HEK293T (cell line): ENCODE data around the gene FADS6.

Source experiments
- CTCF ChIA-PET: fragments of 350-600 bp; formaldehyde crosslinking; extraction: SDS; loops from one replicate; lab custom pipeline; 2021; ENCODE audit warnings: antibody characterized with exemption, inconsistent platforms; lab: Yijun Ruan, JAX
- POLR2A ChIA-PET: fragments of 350-600 bp; formaldehyde crosslinking; extraction: SDS; loops from one replicate; lab custom pipeline; 2020; ENCODE audit warnings: antibody characterized with exemption, inconsistent platforms; lab: Yijun Ruan, JAX
- DNase-seq: peaks from one replicate; pipeline ENCODE4 v3.0.0; 2012; ENCODE audit warnings: mixed read lengths; ENCODE audit errors: extremely low spot score
- ARNT ChIP-seq: fragments of 450-650 bp; IDR thresholded peaks from 2 replicates; pipeline ENCODE4 v1.6.1; 2017; ENCODE audit warnings: mild to moderate bottlenecking
- BHLHE40 ChIP-seq: fragments of 450-650 bp; IDR thresholded peaks from 2 replicates; pipeline ENCODE4 v1.6.1; 2016; ENCODE audit warnings: mild to moderate bottlenecking, moderate library complexity, borderline replicate concordance
- CTBP1 ChIP-seq: fragments of 450-650 bp; IDR thresholded peaks from 2 replicates; pipeline ENCODE4 v1.6.1; 2016; ENCODE audit warnings: borderline replicate concordance
- ELF4 ChIP-seq: fragments of 450-650 bp; IDR thresholded peaks from 2 replicates; pipeline ENCODE4 v1.6.1; 2017; ENCODE audit warnings: antibody characterized with exemption
- FOXA1 ChIP-seq: fragments of 450-650 bp; IDR thresholded peaks from 2 replicates; pipeline ENCODE4 v1.6.1; 2016; ENCODE audit warnings: mild to moderate bottlenecking
- FOXK2 ChIP-seq: fragments of 450-650 bp; IDR thresholded peaks from 2 replicates; pipeline ENCODE4 v1.6.1; 2016; ENCODE audit warnings: mild to moderate bottlenecking
- FOXM1 ChIP-seq: fragments of 450-650 bp; IDR thresholded peaks from 2 replicates; pipeline ENCODE4 v1.6.1; 2017; ENCODE audit warnings: mild to moderate bottlenecking, borderline replicate concordance
- HDGF ChIP-seq: fragments of 450-650 bp; IDR thresholded peaks from 2 replicates; pipeline ENCODE4 v1.6.1; 2017; ENCODE audit warnings: antibody characterized with exemption, borderline replicate concordance
- L3MBTL2 ChIP-seq: fragments of 450-650 bp; conservative IDR thresholded peaks from 2 replicates; pipeline ENCODE4 v1.6.1; 2016; ENCODE audit warnings: mild to moderate bottlenecking
- LEF1 ChIP-seq: fragments of 450-650 bp; IDR thresholded peaks from 2 replicates; pipeline ENCODE4 v1.6.1; 2017; ENCODE audit warnings: mild to moderate bottlenecking, borderline replicate concordance
- NFRKB ChIP-seq: fragments of 450-650 bp; IDR thresholded peaks from 2 replicates; pipeline ENCODE4 v1.6.1; 2016; ENCODE audit warnings: mild to moderate bottlenecking, moderate library complexity
- SP1 ChIP-seq: fragments of 450-650 bp; IDR thresholded peaks from 2 replicates; pipeline ENCODE4 v1.6.1; 2017
- SUZ12 ChIP-seq: fragments of 450-650 bp; IDR thresholded peaks from 2 replicates; pipeline ENCODE4 v1.6.1; 2016; ENCODE audit warnings: mild to moderate bottlenecking
- TARDBP ChIP-seq: fragments of 450-650 bp; IDR thresholded peaks from 2 replicates; pipeline ENCODE4 v1.6.1; 2016
- ZNF384 ChIP-seq: fragments of 450-650 bp; IDR thresholded peaks from 2 replicates; pipeline ENCODE4 v1.6.1; 2016
- TF ChIP-seq, protein P1 (sequence below): fragments of 450-650 bp; IDR thresholded peaks from 2 replicates; pipeline ENCODE4 v1.6.1; 2016

Gene FADS6

DNA sequence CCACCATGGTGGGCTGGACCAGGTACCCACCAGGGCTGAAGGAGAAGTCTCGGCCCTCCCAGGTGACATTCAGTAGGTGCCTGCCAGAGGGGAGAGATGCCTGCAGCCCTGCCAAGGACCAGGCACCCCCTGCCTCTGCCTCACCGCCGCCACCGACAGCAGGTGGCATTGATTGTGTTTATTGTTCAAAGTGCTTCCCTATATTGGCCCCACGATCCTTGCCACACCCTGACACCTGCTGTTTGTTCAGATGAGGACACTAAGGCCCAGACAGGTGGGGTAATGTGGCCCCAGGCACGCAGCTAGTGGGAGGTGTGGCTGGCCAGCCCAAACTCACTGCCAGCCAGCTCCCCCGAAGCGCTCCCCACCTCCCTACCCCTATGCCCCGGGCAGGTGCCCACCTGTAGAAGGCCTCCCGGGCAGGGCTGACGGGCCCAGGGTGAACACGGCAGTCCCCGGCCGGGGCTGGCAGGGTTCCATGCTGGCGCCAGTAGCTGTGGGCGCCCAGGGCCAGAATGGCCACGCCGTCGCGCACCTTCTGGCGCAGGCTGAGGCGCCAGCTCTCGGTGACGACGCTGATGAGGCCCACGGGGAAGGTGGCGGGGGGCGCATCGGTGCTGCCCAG, 41.7 kb downstream of the FADS6 start:
- ChIA-PET POLR2A (interaction anchor here (0.6 to 3.3 kb wide), 19 partner anchors 8 to 604 kb away, joined by 3 to 39 read pairs (median 4); partner anchors contain the start of genes FDXR, HID1, NAT9 and TMEM94), CTCF (interaction anchor here (1.0 to 2.7 kb wide), 3 partner anchors 9 to 13 kb away, joined by 4 to 14 read pairs (median 8); no protein-coding TSS in a partner anchor)
- no peak for TF ChIP-seq FOXA1
- no peak for TF ChIP-seq ARNT
- no peak for TF ChIP-seq NFRKB
- TF ChIP-seq LEF1, result no peak
- TF ChIP-seq HDGF, result no peak
- TF ChIP-seq FOXM1, result no peak
- TF ChIP-seq, protein P1, sequence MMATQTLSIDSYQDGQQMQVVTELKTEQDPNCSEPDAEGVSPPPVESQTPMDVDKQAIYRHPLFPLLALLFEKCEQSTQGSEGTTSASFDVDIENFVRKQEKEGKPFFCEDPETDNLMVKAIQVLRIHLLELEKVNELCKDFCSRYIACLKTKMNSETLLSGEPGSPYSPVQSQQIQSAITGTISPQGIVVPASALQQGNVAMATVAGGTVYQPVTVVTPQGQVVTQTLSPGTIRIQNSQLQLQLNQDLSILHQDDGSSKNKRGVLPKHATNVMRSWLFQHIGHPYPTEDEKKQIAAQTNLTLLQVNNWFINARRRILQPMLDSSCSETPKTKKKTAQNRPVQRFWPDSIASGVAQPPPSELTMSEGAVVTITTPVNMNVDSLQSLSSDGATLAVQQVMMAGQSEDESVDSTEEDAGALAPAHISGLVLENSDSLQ, result no peak
- TF ChIP-seq SP1, result no peak
- no peak for TF ChIP-seq SUZ12
- TF ChIP-seq TARDBP, result no peak
- TF ChIP-seq CTBP1, result no peak
- TF ChIP-seq ELF4, result no peak
- TF ChIP-seq FOXK2, result no peak
- DNase-seq, result no peak

DNA sequence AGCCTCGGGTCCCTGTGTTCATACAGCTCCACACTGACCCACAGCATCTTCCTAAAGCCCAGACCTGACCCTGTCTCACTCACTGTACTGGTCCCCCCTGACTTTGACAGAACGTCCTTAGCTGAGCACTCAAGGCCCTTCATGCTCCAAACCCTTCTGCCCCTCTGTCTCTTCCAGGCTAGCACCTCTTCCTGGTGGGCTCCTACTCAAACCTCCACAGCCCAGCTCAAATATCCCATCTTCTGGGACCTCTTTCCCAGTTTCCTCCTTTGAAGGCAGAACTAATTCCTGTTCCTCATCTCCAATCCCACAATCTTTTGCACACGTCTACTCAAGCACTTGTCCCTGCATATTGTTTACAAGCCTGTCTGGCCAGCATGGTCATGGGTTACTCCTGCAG, 42.5 kb downstream of the FADS6 start:
- TF ChIP-seq FOXK2, result no peak
- TF ChIP-seq L3MBTL2, result no peak
- TF ChIP-seq CTBP1, result no peak
- no peak for TF ChIP-seq NFRKB
- no peak for TF ChIP-seq SP1
- TF ChIP-seq ZNF384, result no peak
- no peak for TF ChIP-seq FOXA1
- TF ChIP-seq BHLHE40, result no peak
- no peak for TF ChIP-seq SUZ12
- no peak for TF ChIP-seq TARDBP
- no peak for TF ChIP-seq FOXM1
- no peak for TF ChIP-seq LEF1
- TF ChIP-seq ARNT, result no peak
- no peak for TF ChIP-seq ELF4
- TF ChIP-seq, protein P1, result no peak
- no peak for TF ChIP-seq HDGF
- POLR2A ChIA-PET, result interaction anchor here (1.7 kb wide), 1 partner anchor 22 kb away, joined by 6 read pairs; the partner anchor contains the start of gene FDXR
- CTCF ChIA-PET, result interaction anchor here (1.2 kb wide), 1 partner anchor 12 kb away, joined by 3 read pairs; no protein-coding TSS in a partner anchor
- DNase-seq, result no peak

DNA sequence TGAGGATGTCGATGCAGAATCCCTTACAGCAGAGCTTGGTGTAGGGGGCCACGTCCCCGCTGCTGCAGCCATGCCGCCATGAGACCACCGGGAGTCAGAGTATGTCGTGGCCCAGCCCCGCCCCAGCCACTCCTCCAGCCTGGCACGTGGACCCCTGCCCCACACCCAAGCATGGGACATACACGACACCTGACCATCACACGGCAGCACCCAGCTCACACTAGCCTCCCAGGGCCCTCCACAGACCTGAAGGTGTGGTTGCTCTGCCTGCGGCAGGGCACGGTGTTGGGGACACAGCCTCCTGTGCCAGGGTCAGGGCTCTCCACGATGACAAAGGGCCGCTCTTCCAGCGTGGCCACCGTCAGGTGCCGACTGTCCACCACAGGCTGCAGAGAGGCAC, 43.1 kb downstream of the FADS6 start:
- ChIA-PET CTCF (interaction anchor here (1.2 kb wide), 1 partner anchor 13 kb away, joined by 3 read pairs; no protein-coding TSS in a partner anchor), POLR2A (interaction anchor here (0.6 to 1.7 kb wide), 2 partner anchors 23 to 74 kb away, joined by 3 to 6 read pairs; partner anchors contain the start of genes FDXR and NAT9)
- DNase-seq, result no peak
- TF ChIP-seq SUZ12 (no peak), SP1 (no peak), ARNT (no peak), L3MBTL2 (no peak), FOXM1 (no peak), HDGF (no peak), TARDBP (no peak), CTBP1 (no peak), ELF4 (no peak), BHLHE40 (no peak), ZNF384 (no peak), LEF1 (no peak), FOXK2 (no peak), NFRKB (no peak), FOXA1 (no peak)
- TF ChIP-seq, protein P1, result no peak

DNA sequence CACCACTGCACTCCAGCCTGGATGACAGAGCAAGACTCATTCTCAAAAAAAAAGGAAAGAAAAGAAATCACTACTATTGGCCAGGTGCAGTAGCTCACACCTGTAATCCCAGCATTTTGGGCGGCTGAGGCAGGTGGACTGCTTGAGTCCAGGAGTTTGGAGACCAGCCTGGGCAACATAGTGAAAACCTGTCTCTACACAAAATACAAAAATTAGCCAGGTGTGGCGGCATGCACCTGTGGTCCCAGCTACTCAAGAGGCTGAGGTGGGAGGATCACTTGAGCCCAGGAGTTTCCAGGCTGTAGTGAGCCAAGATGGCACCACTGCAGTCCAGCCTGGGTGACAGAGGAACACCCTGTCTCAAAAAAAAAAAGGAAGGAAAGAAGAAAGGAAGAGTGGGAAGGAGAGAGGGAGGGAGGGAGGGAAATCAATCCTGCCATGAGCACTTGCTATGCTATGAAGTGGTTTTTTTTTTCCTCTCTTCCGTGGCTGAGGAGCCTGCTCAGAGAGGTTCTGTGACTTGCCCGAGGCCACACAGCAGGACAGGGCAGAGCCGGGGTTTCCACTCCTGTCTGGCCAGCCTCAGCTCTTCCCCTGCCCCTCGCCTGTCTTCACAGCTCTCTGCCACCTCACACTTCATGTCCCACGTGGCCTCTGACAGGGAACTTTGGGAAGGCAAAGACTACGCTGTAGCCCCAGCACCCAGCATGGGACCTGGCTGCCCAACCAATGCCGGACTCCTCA, 44.6 kb downstream of the FADS6 start:
- ChIA-PET CTCF (interaction anchor here (1.5 kb wide), 1 partner anchor 28 kb away, joined by 3 read pairs; no protein-coding TSS in a partner anchor), POLR2A (interaction anchor here (0.7 kb wide), 1 partner anchor 24 kb away, joined by 4 read pairs; the partner anchor contains the start of gene FDXR)
- TF ChIP-seq LEF1, result no peak
- TF ChIP-seq FOXK2, result no peak
- no peak for TF ChIP-seq FOXM1
- no peak for TF ChIP-seq SP1
- TF ChIP-seq NFRKB, result no peak
- no peak for TF ChIP-seq SUZ12
- no peak for TF ChIP-seq L3MBTL2
- no peak for TF ChIP-seq FOXA1
- no peak for TF ChIP-seq HDGF
- no peak for TF ChIP-seq ELF4
- no peak for DNase-seq

DNA sequence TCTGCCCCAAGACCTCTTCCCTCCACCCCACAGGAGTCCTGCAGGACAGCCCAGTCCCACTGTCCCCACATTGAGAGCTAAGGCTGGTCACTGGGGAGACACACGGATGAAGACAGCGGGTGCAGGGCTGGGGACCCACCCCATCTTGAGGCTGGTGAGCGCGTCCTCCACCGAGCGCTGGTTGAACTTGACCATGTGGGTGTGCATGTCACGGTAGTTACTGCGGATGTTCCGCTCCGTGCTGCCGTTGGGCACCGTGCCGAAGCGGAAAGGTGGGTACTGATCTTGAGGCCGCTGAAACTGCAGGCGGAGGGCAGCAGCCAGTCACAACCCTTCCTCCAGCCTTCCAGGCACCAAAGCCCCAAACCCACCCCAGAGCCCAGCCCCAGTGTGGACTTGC, 46.8 kb downstream of the FADS6 start:
- POLR2A ChIA-PET, result interaction anchor here (0.9 to 1.1 kb wide), 2 partner anchors 13 to 26 kb away, joined by 3 to 4 read pairs; partner anchors contain the start of gene FDXR
- CTCF ChIA-PET, result no interaction called here
- TF ChIP-seq ARNT, result no peak
- DNase-seq, result no peak
